ENCODE data around the gene ATP7A. TPM values are rescaled to one million over a fixed set of nuclear protein-coding genes. Genes with fewer than 3 reads are reported as not detected.

Gene ATP7A
- total RNA-seq, 1 experiment from 2014 or later, result 6.3 TPM

DNA sequence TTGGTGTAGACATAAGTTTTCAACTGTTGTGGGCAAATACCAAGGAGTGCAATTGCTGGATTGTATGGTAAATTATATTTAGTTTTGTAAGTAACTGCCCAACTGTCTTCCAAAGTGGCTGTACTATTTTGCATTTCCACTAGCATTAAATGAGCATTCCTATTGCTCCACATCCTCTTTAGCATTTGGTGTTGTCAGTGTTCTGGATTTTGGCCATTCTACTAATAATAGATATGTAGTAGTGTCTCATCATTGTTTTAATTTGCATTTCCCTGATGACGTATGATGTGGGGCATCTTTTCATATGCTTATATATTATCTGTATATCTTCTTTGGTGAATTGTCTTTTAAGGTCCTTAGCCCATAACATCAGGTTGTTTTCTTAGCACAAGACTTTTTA, 41.7 kb downstream of the ATP7A start:
- H3K4me1 ChIP-seq (ENCODE audit: control insufficient read depth in 1 of 2, insufficient read depth in 2 of 2, low read length in 2 of 2), result no peaks in the 10 kb centered on the region
- no peaks in the 10 kb centered on the region for H4K20me1 ChIP-seq (ENCODE audit: insufficient read depth)
- ChIA-PET CTCF (no interaction called here), POLR2A (no interaction called here), RAD21 (ENCODE audit: low non-redundant PET in 1 of 2, low total read pairs in 2 of 2, uncharacterized antibody in 2 of 2, unreplicated experiment in 2 of 2) (no interaction called here)
- no peaks in the 10 kb centered on the region for H3K79me2 ChIP-seq (ENCODE audit: insufficient read depth, low read length)
- intact Hi-C loops (cut with micrococcal nuclease), result no loop called here
- TF ChIP-seq RAD21 (IDR thresholded peaks at IDR 0.05; ENCODE audit: low read depth), result no peak
- TF ChIP-seq, protein P1, sequence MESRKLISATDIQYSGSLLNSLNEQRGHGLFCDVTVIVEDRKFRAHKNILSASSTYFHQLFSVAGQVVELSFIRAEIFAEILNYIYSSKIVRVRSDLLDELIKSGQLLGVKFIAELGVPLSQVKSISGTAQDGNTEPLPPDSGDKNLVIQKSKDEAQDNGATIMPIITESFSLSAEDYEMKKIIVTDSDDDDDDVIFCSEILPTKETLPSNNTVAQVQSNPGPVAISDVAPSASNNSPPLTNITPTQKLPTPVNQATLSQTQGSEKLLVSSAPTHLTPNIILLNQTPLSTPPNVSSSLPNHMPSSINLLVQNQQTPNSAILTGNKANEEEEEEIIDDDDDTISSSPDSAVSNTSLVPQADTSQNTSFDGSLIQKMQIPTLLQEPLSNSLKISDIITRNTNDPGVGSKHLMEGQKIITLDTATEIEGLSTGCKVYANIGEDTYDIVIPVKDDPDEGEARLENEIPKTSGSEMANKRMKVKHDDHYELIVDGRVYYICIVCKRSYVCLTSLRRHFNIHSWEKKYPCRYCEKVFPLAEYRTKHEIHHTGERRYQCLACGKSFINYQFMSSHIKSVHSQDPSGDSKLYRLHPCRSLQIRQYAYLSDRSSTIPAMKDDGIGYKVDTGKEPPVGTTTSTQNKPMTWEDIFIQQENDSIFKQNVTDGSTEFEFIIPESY (IDR thresholded peaks at IDR 0.05; ENCODE audit: extremely low read depth, insufficient replicate concordance, low read length), result no peak
- TF ChIP-seq CBX3 (IDR thresholded peaks at IDR 0.05; ENCODE audit: low read depth), result no peak
- TF ChIP-seq SRF (IDR thresholded peaks at IDR 0.05; ENCODE audit: low read depth), result no peak
- TF ChIP-seq EGR1 (IDR thresholded peaks at IDR 0.05; ENCODE audit: low read depth), result no peak
- TF ChIP-seq, protein P2, sequence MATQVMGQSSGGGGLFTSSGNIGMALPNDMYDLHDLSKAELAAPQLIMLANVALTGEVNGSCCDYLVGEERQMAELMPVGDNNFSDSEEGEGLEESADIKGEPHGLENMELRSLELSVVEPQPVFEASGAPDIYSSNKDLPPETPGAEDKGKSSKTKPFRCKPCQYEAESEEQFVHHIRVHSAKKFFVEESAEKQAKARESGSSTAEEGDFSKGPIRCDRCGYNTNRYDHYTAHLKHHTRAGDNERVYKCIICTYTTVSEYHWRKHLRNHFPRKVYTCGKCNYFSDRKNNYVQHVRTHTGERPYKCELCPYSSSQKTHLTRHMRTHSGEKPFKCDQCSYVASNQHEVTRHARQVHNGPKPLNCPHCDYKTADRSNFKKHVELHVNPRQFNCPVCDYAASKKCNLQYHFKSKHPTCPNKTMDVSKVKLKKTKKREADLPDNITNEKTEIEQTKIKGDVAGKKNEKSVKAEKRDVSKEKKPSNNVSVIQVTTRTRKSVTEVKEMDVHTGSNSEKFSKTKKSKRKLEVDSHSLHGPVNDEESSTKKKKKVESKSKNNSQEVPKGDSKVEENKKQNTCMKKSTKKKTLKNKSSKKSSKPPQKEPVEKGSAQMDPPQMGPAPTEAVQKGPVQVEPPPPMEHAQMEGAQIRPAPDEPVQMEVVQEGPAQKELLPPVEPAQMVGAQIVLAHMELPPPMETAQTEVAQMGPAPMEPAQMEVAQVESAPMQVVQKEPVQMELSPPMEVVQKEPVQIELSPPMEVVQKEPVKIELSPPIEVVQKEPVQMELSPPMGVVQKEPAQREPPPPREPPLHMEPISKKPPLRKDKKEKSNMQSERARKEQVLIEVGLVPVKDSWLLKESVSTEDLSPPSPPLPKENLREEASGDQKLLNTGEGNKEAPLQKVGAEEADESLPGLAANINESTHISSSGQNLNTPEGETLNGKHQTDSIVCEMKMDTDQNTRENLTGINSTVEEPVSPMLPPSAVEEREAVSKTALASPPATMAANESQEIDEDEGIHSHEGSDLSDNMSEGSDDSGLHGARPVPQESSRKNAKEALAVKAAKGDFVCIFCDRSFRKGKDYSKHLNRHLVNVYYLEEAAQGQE (IDR thresholded peaks at IDR 0.05; ENCODE audit: low read depth), result no peak
- TF ChIP-seq, protein P3, sequence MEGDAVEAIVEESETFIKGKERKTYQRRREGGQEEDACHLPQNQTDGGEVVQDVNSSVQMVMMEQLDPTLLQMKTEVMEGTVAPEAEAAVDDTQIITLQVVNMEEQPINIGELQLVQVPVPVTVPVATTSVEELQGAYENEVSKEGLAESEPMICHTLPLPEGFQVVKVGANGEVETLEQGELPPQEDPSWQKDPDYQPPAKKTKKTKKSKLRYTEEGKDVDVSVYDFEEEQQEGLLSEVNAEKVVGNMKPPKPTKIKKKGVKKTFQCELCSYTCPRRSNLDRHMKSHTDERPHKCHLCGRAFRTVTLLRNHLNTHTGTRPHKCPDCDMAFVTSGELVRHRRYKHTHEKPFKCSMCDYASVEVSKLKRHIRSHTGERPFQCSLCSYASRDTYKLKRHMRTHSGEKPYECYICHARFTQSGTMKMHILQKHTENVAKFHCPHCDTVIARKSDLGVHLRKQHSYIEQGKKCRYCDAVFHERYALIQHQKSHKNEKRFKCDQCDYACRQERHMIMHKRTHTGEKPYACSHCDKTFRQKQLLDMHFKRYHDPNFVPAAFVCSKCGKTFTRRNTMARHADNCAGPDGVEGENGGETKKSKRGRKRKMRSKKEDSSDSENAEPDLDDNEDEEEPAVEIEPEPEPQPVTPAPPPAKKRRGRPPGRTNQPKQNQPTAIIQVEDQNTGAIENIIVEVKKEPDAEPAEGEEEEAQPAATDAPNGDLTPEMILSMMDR (IDR thresholded peaks at IDR 0.05 in 2 of 3, conservative IDR thresholded peaks at IDR 0.05 in 1 of 3; ENCODE audit: borderline replicate concordance in 1 of 3, insufficient read depth in 1 of 3, low read depth in 2 of 3, low read length in 2 of 3), result no peak
- TF ChIP-seq ZFX (IDR thresholded peaks at IDR 0.05), result no peak
- TF ChIP-seq ELF1 (IDR thresholded peaks at IDR 0.05; ENCODE audit: borderline replicate concordance, low read depth), result no peak
- no peak for TF ChIP-seq POLR2A (IDR thresholded peaks at IDR 0.05; ENCODE audit: borderline replicate concordance, extremely low read depth, insufficient read depth, insufficient read length)
- TF ChIP-seq, protein P4, sequence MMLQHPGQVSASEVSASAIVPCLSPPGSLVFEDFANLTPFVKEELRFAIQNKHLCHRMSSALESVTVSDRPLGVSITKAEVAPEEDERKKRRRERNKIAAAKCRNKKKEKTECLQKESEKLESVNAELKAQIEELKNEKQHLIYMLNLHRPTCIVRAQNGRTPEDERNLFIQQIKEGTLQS (IDR thresholded peaks at IDR 0.05), result no peak
- no peak for TF ChIP-seq EZH2phosphoT487 (IDR thresholded peaks at IDR 0.05; ENCODE audit: borderline replicate concordance)
- TF ChIP-seq ZNF274 (IDR thresholded peaks at IDR 0.05; ENCODE audit: low read depth, low read length), result no peak
- no peak for TF ChIP-seq EZH2 (IDR thresholded peaks at IDR 0.05)
- no peak for TF ChIP-seq TCF7L2 (IDR thresholded peaks at IDR 0.05; ENCODE audit: borderline replicate concordance, extremely low read depth, insufficient read depth, insufficient read length)
- BruUV-seq (replicated peaks), result no TSS peak
- H3K27me3 ChIP-seq (ENCODE audit: insufficient read depth, low read length), result no peaks in the 10 kb centered on the region
- no peaks in the 10 kb centered on the region for H3K9me3 ChIP-seq (ENCODE audit: control insufficient read depth in 1 of 2, insufficient read depth in 1 of 2, low read depth in 1 of 2, low read length in 2 of 2)
- DNase-seq (ENCODE audit: low read depth, low spot score), result no peak
- H2AFZ ChIP-seq (ENCODE audit: low read depth, low read length, poor library complexity, severe bottlenecking), result no peak overlapping the region
- no peak overlapping the region for H3K9ac ChIP-seq (ENCODE audit: low read length)
- H3K27ac ChIP-seq (ENCODE audit: low read depth, low read length), result no peak overlapping the region
- H3K4me2 ChIP-seq (ENCODE audit: low read length), result no peak overlapping the region
- H3K4me3 ChIP-seq (replicated peaks in 1 of 2; ENCODE audit: low read depth in 1 of 2, low read length in 2 of 2), result no peak overlapping the region
- ATAC-seq, result no peak
- H3K9me2 ChIP-seq (ENCODE audit: insufficient read depth), result no peaks in the 10 kb centered on the region
- H3K36me3 ChIP-seq (ENCODE audit: control insufficient read depth in 1 of 2, insufficient read depth in 2 of 2, low read length in 2 of 2), result no peaks in the 10 kb centered on the region
